ENCODE data around the gene ZNF236.

The ZNF236 gene

DNA sequence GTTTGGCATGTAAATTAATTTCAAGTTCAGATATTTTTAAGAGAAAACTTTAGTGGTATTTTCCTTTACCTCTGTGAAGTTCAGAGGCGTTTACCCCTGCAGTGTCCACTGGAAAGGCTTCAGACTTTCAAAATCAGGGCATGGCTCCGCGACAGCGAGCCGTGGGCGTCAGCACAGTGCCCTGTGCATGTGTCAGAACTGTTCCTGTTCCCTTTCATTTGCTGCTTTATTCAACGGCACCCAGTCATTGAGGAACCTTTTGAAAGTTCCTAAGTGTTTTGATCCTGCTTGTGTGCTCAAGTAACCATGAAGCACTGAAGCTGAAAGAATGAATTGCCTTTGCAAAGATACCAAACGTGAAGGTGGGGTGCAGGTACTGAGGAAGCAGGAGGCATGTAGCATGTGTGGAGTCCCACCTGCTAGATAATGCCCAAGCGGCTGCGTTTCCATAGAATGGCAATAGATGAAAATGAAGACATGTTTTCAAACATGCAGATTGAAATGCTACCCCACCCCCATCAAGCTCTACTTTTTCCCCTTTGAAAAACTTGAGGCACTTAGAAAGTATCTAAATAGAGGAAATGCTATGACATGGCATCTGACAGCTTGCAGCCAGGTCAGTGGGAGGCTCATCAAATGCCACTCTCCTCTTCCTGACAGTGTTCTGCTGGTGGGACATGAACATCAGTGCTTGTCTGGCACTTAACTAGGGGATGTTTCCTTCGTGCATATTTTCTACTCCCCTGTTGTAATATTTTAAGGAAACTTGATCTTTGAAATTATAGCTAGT is 148.6 kb downstream of the ZNF236 start:
- Histone ChIP-seq H3K4me3 (ENCODE audit: low read length) (no peak overlapping the region), H2AFZ (ENCODE audit: low read depth, low read length) (no peak overlapping the region), H3K4me1 (ENCODE audit: insufficient read depth, low read length) (peaks cover 3% of the 10 kb centered on the region), H3K9me3 (ENCODE audit: low read length) (peaks cover 5% of the 10 kb centered on the region), H3K36me3 (ENCODE audit: insufficient read depth, low read length) (peaks cover 15% of the 10 kb centered on the region), H3K27me3 (ENCODE audit: insufficient read depth, low read length) (no peaks in the 10 kb centered on the region)

DNA sequence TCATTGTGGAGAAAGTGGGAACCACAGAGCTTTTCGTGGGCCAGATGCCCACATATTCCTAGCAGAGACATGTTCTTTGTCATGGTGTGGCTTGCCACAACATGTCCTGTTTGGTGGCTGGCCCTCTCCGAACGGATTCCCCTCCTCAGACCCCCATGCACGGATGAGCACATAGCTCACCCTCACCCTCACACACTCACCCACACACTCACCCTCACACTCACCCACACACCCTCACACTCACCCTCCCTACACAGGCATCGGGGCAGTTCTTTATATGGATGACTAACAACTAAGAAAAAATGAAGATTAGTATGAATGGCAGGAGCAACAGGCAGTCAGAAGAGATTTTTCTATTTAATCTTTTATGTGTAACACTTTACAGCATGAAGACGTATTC is 149.9 kb downstream of the ZNF236 start:
- no peak overlapping the region for H3K4me3 ChIP-seq (ENCODE audit: low read length)
- H3K27me3 ChIP-seq (ENCODE audit: insufficient read depth, low read length): no peaks in the 10 kb centered on the region
- no peak overlapping the region for H2AFZ ChIP-seq (ENCODE audit: low read depth, low read length)
- peaks cover 3% of the 10 kb centered on the region for H3K4me1 ChIP-seq (ENCODE audit: insufficient read depth, low read length)
- peaks cover 10% of the 10 kb centered on the region for H3K36me3 ChIP-seq (ENCODE audit: insufficient read depth, low read length)
- no peaks in the 10 kb centered on the region for H3K9me3 ChIP-seq (ENCODE audit: low read length)

DNA sequence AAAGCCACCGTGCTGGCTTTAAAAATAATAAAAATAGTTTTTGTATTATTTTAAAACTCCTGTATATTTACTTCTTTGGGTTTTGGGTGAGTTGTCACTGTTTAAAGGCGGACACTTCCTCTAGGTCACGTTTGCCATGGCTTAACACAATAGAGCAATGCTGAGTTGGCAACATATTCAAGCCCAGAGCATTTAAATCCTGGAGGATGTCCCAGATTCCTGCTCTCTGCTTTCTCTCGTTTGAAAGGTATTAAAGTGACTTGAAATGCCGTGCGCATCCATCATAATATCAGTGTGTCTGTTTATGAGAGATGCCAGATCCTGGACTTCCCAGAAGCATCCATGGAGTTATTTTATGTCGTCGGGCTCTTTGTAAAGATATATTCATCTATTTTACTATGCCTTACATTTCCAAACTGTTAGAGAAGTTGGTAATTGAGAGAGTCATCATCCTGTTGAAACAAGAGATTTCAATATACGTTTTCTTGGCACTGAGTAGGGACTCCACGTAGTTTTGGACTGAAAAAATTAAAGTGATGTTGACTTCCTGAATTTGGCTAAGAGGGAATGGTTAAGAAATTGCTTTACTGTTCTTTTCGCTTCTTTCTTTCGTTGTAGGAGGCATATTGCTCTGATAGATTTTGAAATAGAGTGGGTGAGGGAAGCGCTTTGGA is 150.6 kb downstream of the ZNF236 start:
- H3K27me3 ChIP-seq (ENCODE audit: insufficient read depth, low read length): no peaks in the 10 kb centered on the region

DNA sequence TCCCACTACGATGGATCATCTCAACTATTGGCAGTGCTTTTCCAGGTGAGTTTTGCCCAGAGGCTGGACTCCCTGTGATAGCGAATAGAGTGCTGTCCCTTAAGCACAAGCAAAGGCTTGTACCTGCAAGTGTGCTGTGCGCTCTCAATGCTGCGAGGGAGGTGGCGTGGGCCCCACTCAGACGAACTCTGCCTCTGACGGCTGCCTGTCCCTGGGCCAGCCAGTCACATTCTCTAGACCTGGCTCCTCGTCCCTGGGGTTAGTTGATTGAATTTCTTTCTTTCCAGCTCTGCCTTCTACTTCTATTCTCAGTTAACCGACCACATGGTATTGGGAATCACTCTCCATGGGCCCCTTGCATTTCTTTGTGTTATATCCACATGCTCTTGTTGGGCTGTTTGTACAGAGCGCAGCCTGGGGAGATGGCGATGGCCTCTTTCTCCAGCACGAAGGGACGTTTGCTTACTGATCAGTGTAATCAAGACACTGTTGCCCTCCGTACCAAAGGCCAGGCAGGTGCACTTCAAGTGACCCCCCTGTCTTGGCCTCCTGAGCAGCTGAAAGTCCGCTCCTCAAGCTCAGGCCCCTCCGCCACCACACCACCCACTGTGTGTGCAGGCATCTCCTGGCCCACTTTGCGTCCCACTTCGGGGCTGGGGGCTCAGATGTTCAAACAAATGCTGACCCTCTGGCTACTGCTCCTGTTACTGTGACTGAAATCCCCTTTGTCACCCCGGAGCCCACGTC is 151.3 kb downstream of the ZNF236 start:
- no peak overlapping the region for H3K4me3 ChIP-seq (ENCODE audit: low read length)
- H3K4me1 ChIP-seq (ENCODE audit: insufficient read depth, low read length): peaks cover 3% of the 10 kb centered on the region
- H3K36me3 ChIP-seq (ENCODE audit: insufficient read depth, low read length): peaks cover 6% of the 10 kb centered on the region
- no peaks in the 10 kb centered on the region for H3K27me3 ChIP-seq (ENCODE audit: insufficient read depth, low read length)
- H2AFZ ChIP-seq (ENCODE audit: low read depth, low read length): no peak overlapping the region
- no peaks in the 10 kb centered on the region for H3K9me3 ChIP-seq (ENCODE audit: low read length)

More for the DNA sequence above, 150.6 kb downstream of the ZNF236 start:
- H3K9me3 ChIP-seq (ENCODE audit: low read length): no peaks in the 10 kb centered on the region
- peaks cover 10% of the 10 kb centered on the region for H3K36me3 ChIP-seq (ENCODE audit: insufficient read depth, low read length)
- peaks cover 3% of the 10 kb centered on the region for H3K4me1 ChIP-seq (ENCODE audit: insufficient read depth, low read length)
- H3K4me3 ChIP-seq (ENCODE audit: low read length): no peak overlapping the region
- no peak overlapping the region for H2AFZ ChIP-seq (ENCODE audit: low read depth, low read length)

DNA sequence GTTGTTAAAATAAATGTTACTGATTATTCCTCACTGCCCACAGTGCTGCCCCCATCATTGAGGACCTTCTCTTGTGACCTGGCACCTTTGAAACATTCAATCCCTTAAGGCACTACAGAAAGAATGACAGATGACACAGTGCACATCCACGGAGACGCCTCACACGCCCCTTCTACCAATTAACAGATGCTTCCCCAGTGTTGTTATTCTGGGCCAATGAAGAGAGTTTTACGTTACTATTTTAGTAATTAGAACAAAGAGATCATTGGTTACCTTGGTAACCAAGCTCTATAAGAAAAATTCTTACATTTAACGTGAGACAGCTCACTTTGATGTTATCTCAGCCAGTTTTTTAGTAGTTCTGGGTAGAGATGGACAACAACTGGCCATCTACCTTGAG is 152.0 kb downstream of the ZNF236 start:
- Histone ChIP-seq H2AFZ (ENCODE audit: low read depth, low read length) (no peak overlapping the region), H3K4me1 (ENCODE audit: insufficient read depth, low read length) (peaks cover 3% of the 10 kb centered on the region)

DNA sequence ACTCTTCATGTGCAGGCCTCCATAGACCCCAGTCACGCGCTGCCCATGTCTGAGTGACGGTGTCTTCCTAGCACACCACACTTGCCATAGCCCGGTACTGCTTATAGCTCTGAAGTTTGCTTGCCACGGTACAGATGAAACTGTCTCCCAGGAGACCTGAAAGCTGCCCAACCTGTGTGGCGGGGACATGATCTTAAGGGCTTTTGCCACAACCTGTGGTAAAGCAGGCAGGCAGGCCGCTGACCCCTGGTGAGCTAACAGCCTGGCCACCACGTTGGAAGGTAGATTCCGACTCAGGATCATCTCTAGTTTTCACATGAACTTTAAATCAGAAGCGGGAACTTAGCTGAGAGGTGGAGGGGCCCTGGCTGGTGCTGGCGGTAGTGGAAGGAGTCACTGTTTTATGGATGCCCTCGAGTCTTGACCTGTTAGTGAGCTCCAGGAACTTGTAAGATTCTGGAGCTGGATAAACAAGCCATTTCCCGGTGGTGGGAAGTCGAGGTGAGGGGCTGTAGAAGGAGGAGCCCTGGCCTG is 153.3 kb downstream of the ZNF236 start:
- H2AFZ ChIP-seq (ENCODE audit: low read depth, low read length): no peak overlapping the region
- no peaks in the 10 kb centered on the region for H3K27me3 ChIP-seq (ENCODE audit: insufficient read depth, low read length)
- peaks cover 3% of the 10 kb centered on the region for H3K4me1 ChIP-seq (ENCODE audit: insufficient read depth, low read length)
- peaks cover 2% of the 10 kb centered on the region for H3K36me3 ChIP-seq (ENCODE audit: insufficient read depth, low read length)
- H3K9me3 ChIP-seq (ENCODE audit: low read length): no peaks in the 10 kb centered on the region
- no peak overlapping the region for H3K4me3 ChIP-seq (ENCODE audit: low read length)

More for the DNA sequence above, 152.0 kb downstream of the ZNF236 start:
- peaks cover 2% of the 10 kb centered on the region for H3K36me3 ChIP-seq (ENCODE audit: insufficient read depth, low read length)
- H3K27me3 ChIP-seq (ENCODE audit: insufficient read depth, low read length): no peaks in the 10 kb centered on the region
- H3K9me3 ChIP-seq (ENCODE audit: low read length): no peaks in the 10 kb centered on the region
- no peak overlapping the region for H3K4me3 ChIP-seq (ENCODE audit: low read length)

DNA sequence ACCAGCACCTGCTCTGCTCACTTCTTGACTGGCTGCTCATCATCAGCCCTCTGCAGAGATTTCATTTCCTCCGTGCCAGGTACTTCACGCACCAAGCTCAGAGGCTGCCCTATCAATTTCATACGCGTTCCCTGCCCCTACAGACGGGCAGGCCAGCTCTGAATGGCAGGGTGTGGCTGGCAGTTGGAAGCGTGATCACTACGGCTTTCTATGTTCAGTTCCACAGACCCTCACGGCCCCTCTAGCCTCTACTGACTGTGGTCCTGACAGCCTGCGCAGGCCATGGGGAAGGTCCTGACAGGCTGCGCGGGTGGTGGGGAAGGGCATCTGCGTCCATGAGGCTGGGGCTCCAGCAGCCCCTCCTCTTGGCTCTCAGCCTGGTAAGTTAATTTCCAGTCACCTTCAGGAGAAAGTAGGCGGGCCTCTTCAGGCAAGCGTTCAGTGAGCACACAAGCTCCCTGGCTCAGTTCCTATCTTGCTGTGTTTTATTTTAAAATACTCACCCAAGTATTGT is 154.8 kb downstream of the ZNF236 start:
- H2AFZ ChIP-seq (ENCODE audit: low read depth, low read length): no peak overlapping the region
- no peak overlapping the region for H3K4me3 ChIP-seq (ENCODE audit: low read length)
- no peaks in the 10 kb centered on the region for H3K4me1 ChIP-seq (ENCODE audit: insufficient read depth, low read length)
- peaks cover 2% of the 10 kb centered on the region for H3K36me3 ChIP-seq (ENCODE audit: insufficient read depth, low read length)
- H3K9me3 ChIP-seq (ENCODE audit: low read length): no peaks in the 10 kb centered on the region
- H3K27me3 ChIP-seq (ENCODE audit: insufficient read depth, low read length): no peaks in the 10 kb centered on the region

DNA sequence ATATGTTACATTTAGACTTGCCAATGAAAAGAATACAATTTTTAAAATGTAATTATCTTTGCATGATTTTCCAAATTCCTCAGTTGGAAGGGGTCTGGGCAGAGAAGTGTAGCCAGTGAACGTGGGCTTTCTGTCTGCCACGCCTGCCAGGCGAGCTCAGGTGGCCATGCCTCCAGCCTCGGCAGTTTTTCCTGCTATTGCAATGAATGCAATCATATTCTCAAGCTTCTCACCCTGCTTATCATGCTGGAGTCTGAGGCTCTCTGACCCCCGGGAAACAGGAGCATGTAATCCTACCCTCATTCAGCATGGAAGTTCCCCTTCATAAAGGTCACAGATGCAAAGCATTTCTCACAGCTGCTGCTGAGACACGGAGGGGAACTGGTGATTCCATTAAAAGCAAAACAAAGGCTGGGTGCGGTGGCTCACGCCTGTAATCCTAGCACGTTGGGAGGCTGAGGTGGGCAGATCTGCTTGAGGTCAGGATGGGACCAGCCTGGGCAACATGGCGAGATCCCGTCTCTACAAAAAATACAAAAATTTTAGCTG is 155.4 kb downstream of the ZNF236 start:
- no peaks in the 10 kb centered on the region for H3K4me1 ChIP-seq (ENCODE audit: insufficient read depth, low read length)
- H3K9me3 ChIP-seq (ENCODE audit: low read length): no peaks in the 10 kb centered on the region
- H2AFZ ChIP-seq (ENCODE audit: low read depth, low read length): no peak overlapping the region
- no peaks in the 10 kb centered on the region for H3K27me3 ChIP-seq (ENCODE audit: insufficient read depth, low read length)
- no peak overlapping the region for H3K4me3 ChIP-seq (ENCODE audit: low read length)
- H3K36me3 ChIP-seq (ENCODE audit: insufficient read depth, low read length): peaks cover 2% of the 10 kb centered on the region

DNA sequence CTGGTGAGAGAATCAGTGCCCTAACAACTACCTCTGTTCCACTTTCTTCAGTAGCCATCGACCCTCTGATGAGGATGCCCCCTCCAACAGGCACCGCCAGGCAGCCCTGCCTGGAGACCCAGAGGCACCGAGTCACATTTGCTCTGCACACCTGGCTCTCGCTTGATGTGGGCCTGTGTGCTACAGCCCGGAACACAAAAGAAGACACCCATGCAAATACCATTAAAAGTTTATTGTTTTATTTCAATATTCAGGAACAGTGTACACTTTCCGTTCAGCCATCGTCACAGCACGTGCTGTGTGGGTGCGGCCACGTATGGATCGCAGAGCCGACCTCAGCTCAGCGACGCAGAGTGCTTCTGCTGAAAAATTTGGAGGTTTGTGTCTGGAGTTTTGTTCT is 156.3 kb downstream of the ZNF236 start:
- H3K9me3 ChIP-seq (ENCODE audit: low read length): no peaks in the 10 kb centered on the region
- H3K27me3 ChIP-seq (ENCODE audit: insufficient read depth, low read length): no peaks in the 10 kb centered on the region
- H3K4me1 ChIP-seq (ENCODE audit: insufficient read depth, low read length): peaks cover 2% of the 10 kb centered on the region
- no peak overlapping the region for H2AFZ ChIP-seq (ENCODE audit: low read depth, low read length)
- H3K4me3 ChIP-seq (ENCODE audit: low read length): no peak overlapping the region
- H3K36me3 ChIP-seq (ENCODE audit: insufficient read depth, low read length): no peaks in the 10 kb centered on the region

DNA sequence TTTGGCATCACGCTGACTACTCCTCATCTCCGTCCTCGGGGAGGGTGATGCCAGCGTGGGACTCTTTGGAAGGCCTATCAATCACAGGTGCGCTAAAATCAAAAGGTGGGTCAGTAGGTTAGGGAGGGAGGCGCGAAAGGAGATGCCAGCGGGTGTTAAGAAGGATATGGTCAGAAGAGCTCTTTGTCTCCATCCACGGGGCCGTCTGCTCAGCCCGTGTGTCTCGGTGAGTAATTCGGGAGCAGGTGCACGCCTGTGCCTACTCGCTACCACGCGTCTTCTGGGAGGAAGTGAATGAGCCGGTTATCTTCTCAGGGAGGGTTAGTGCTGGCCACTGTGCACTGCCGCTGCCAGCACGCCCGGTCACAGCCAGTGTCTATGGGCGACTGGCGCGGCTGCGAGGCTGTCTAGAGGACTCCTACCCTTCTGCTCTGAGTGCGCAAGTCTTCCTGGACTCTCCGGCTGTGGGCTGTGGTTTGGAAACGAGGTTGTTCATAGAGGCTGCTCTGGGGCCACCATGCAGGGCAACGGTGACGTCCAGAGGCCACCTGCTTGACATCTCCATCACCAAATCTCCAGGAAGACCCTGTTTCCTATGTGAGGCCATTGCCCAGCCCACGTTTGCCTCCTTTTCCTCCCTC is 156.9 kb downstream of the ZNF236 start:
- no peaks in the 10 kb centered on the region for H3K9me3 ChIP-seq (ENCODE audit: low read length)
- no peaks in the 10 kb centered on the region for H3K36me3 ChIP-seq (ENCODE audit: insufficient read depth, low read length)
- H3K4me3 ChIP-seq (ENCODE audit: low read length): no peak overlapping the region
- peaks cover 5% of the 10 kb centered on the region for H3K4me1 ChIP-seq (ENCODE audit: insufficient read depth, low read length)
- H3K27me3 ChIP-seq (ENCODE audit: insufficient read depth, low read length): no peaks in the 10 kb centered on the region
- H2AFZ ChIP-seq (ENCODE audit: low read depth, low read length): no peak overlapping the region

DNA sequence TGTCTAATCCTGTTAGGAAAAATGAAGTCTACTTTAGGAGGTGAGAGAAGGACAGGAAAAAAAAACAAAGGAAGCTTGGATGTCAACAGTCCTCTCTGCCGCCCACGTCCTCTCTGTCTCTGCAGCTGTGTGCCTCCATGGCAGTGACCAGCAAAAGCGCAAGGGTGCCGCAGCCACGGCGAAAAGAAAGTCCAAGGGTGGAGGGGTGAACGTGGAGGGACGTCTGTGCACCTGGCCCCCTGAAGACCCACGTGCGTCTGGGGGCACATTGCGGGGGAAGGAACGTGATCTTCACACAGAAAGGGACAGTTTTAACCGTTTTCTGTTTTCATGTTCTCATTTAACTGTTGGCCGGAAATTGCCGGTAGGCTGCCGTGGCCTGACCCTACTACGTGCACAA is 157.5 kb downstream of the ZNF236 start:
- Histone ChIP-seq H3K9me3 (ENCODE audit: low read length) (no peaks in the 10 kb centered on the region), H3K27me3 (ENCODE audit: insufficient read depth, low read length) (no peaks in the 10 kb centered on the region), H3K36me3 (ENCODE audit: insufficient read depth, low read length) (no peaks in the 10 kb centered on the region), H2AFZ (ENCODE audit: low read depth, low read length) (no peak overlapping the region), H3K4me3 (ENCODE audit: low read length) (no peak overlapping the region), H3K4me1 (ENCODE audit: insufficient read depth, low read length) (peaks cover 5% of the 10 kb centered on the region)

DNA sequence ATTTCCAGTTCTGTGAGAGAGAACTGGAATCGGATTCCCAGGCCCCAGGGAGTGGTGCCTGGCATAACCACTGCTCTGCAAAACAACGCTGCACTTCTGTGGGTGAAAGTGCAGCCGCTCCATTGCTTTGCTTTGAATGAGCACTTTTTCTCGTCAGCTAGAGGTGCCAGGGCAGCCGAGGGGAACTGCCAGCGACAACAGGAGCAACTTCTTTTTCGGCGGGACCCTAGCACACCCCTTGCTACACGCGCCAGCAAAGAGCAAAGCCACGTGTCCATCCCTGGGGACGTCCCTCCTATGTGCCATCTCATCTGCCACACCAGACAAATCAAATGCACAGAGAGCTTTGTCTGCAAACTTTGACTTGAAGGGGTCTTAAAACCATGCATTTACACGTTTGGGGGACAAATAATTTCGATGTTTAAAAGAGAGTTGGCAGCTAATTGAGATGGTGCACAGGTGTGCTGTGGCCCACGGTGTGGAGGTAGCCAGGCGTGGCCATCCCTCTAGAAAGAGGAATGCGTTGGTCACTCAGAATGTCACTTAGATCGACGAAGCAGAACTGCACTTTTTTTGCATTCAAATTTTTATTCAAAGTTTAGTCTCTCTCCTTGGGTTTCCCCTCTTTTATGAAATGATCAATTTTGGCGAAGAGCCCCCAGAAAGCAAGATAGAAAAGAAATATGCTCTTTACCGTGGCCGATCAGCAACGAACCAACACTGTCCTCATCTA is 158.5 kb downstream of the ZNF236 start:
- H3K4me3 ChIP-seq (ENCODE audit: low read length): no peak overlapping the region
- no peak overlapping the region for H2AFZ ChIP-seq (ENCODE audit: low read depth, low read length)
- no peaks in the 10 kb centered on the region for H3K36me3 ChIP-seq (ENCODE audit: insufficient read depth, low read length)
- H3K9me3 ChIP-seq (ENCODE audit: low read length): no peaks in the 10 kb centered on the region
- H3K4me1 ChIP-seq (ENCODE audit: insufficient read depth, low read length): peaks cover 5% of the 10 kb centered on the region
- no peaks in the 10 kb centered on the region for H3K27me3 ChIP-seq (ENCODE audit: insufficient read depth, low read length)
